Stimulated activated CD4-positive, alpha-beta T cell treated with anti-CD3 and anti-CD28 coated beads, TNF-alpha, amount 100 ng/mL, for 1 hour (primary cell): ENCODE results near the gene LRCH1.

Source experiments
- DNase-seq, 3 donors: peaks; one replicate each; pipeline ENCODE4 v3.0.0-alpha.2; 2020; ENCODE audit warnings: low read depth in 3 of 3, low spot score in 1 of 3

LRCH1 gene

GRCh38 chr13:46535002-46535401 is 18.0 kb upstream of the LRCH1 start:
- no peak for DNase-seq

GRCh38 chr13:46535825-46536224 is 17.1 kb upstream of the LRCH1 start:
- no peak for DNase-seq

- DNase-seq: no peak
Measured at GRCh38 chr13:46536341-46536740, 16.6 kb upstream of the LRCH1 start.

- no peak for DNase-seq
Measured at GRCh38 chr13:46539231-46539630, 13.7 kb upstream of the LRCH1 start.

GRCh38 chr13:46541210-46541609 is 11.8 kb upstream of the LRCH1 start:
- DNase-seq: no peak

GRCh38 chr13:46542833-46543232 is 10.1 kb upstream of the LRCH1 start:
- no peak for DNase-seq

- no peak for DNase-seq
Measured at GRCh38 chr13:46543287-46543686, 9.7 kb upstream of the LRCH1 start.

GRCh38 chr13:46544208-46544607 is 8.8 kb upstream of the LRCH1 start:
- no peak for DNase-seq

- DNase-seq: no peak
Measured at GRCh38 chr13:46544811-46545210, 8.2 kb upstream of the LRCH1 start.

- no peak for DNase-seq
Measured at GRCh38 chr13:46546084-46546768, 6.7 kb upstream of the LRCH1 start.

GRCh38 chr13:46550822-46551221 is 2.1 kb upstream of the LRCH1 start:
- no peak for DNase-seq

GRCh38 chr13:46551410-46552302 is 1.3 kb upstream of the LRCH1 start:
- DNase-seq: peak in 2 of 3 donors; percentile 26 to 57

- DNase-seq: no peak
Measured at GRCh38 chr13:46552303-46552682, 677 bp upstream of the LRCH1 start.

GRCh38 chr13:46553521-46553885 is 533 bp downstream of the LRCH1 start:
- DNase-seq: peak in 1 of 3 donors; percentile 18

- DNase-seq: peak in 2 of 3 donors; percentile 46 to 51
Measured at GRCh38 chr13:46553886-46554858, 1.2 kb downstream of the LRCH1 start.

GRCh38 chr13:46554951-46555350 is 2.0 kb downstream of the LRCH1 start:
- no peak for DNase-seq

- no peak for DNase-seq
Measured at GRCh38 chr13:46555722-46556417, 2.9 kb downstream of the LRCH1 start.

GRCh38 chr13:46556418-46556779 is 3.4 kb downstream of the LRCH1 start:
- no peak for DNase-seq

GRCh38 chr13:46559272-46559805 is 6.4 kb downstream of the LRCH1 start:
- DNase-seq: no peak

GRCh38 chr13:46560778-46561177 is 7.8 kb downstream of the LRCH1 start:
- no peak for DNase-seq

GRCh38 chr13:46561286-46561685 is 8.3 kb downstream of the LRCH1 start:
- DNase-seq: no peak
